Prostate gland (tissue), 2 donors: ENCODE data around the gene KRTAP10-10. TPM values are rescaled to one million over a fixed set of nuclear protein-coding genes. Genes with fewer than 3 reads are reported as not detected.
"Not testable (repeated sequence)": the region's sequence is repeated elsewhere in the genome, so short reads cannot be mapped to it uniquely, and the experiment has no call there.

ENCODE experiments used
- DNase-seq: peaks from one replicate; pipeline ENCODE4 v3.0.0-alpha.2; 2019; ENCODE audit warnings: low spot score
- H3K27ac ChIP-seq, 2 donors: fragments of 200-600 bp; sonication (generic); 2 replicates each; pipeline ENCODE4 v1.5.1; 2017 to 2019
- H3K27me3 ChIP-seq: fragments of 200-600 bp; sonication (generic); replicated peaks from 2 replicates; pipeline ENCODE4 v1.5.1; 2019; ENCODE audit not compliant: insufficient read depth
- H3K36me3 ChIP-seq, 2 donors: fragments of 200-600 bp; sonication (generic); 1 replicate in 1 of 2; 2 replicates in 1 of 2; pipeline versions ENCODE4 v1.5.1 to v1.8.1; 2017 to 2019
- H3K4me1 ChIP-seq: fragments of 200-600 bp; sonication (generic); replicated peaks from 2 replicates; pipeline ENCODE4 v1.5.1; 2019
- H3K4me3 ChIP-seq, 2 donors: fragments of 200-600 bp; sonication (generic); 2 replicates each; pipeline ENCODE4 v1.5.1; 2017 to 2019
- H3K9me3 ChIP-seq: fragments of 200-600 bp; sonication (generic); 2 replicates; pipeline ENCODE4 v1.5.1; 2017
- CTCF ChIP-seq, 4 experiments: fragments of 200-600 bp in 2 of 4; fragments of 450-650 bp in 2 of 4; sonication (generic) in 2 of 4; IDR thresholded peaks; 1 replicate in 3 of 4; 2 replicates in 1 of 4; pipeline ENCODE4 v1.5.1; 2016 to 2019; ENCODE audit warnings: antibody characterized with exemption in 4 of 4, mild to moderate bottlenecking in 2 of 4, moderate library complexity in 2 of 4
- POLR2A ChIP-seq: fragments of 450-650 bp; IDR thresholded peaks from one replicate; pipeline ENCODE4 v1.6.1; 2016; ENCODE audit warnings: antibody characterized with exemption, mild to moderate bottlenecking
- POLR2AphosphoS5 ChIP-seq: sonication (generic); formaldehyde crosslinking; IDR thresholded peaks from one replicate; pipeline ENCODE4 v1.6.1; 2017; ENCODE audit warnings: antibody characterized with exemption
- WGBS: methylation state at CpG from one replicate; pipeline ENCODE4 v1.1.5; 2018; 5-methylcytosine and 5-hydroxymethylcytosine counted together
- intact Hi-C: fragments of 100-400 bp; cut with DNase I; formaldehyde crosslinking; loops from one replicate; pipeline ENCODE4 v1.14.2; 2022
- total RNA-seq, 2 donors: library from RNA; depleted of rRNA; stranded (reverse); fragments of >200 nt; gene quantifications; one replicate each; pipeline ENCODE4 v1.1.0, GENCODE V29; 2016

KRTAP10-10 gene
- total RNA-seq, 2 donors from 2014 or later, result not detected

DNA sequence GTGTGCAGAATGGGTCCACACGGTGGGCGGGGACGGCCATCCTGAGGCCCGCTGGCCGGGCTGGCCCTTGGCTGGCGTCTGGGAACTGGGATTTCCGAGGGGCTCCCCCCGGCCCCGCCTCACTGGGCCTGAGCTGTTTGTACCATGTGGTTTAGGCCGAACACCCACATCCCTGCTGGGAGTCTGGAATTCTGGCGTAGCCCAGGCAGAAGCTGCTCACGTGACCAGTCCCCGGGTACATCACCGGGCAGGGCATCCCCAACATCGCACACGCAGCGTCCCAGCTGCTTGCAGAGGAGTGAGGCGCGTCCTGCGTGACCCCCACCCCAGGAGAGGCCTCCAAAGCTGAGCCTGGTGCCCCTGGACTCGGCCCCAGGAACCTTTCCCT, 34.7 kb upstream of the KRTAP10-10 start:
- Histone ChIP-seq H3K4me1 (no peaks in the 10 kb centered on the region), H3K27me3 (peaks cover 2% of the 10 kb centered on the region), H3K36me3 (no peaks in the 10 kb centered on the region), H3K4me3 (no peak overlapping the region), H3K9me3 (no peaks in the 10 kb centered on the region), H3K27ac (no peak overlapping the region)
- intact Hi-C loops, result no loop called here
- DNase-seq, result no peak
- 86% methylated on average over 17 of the region's 21 CpGs for WGBS
- TF ChIP-seq POLR2AphosphoS5 (no peak), POLR2A (no peak), CTCF (IDR thresholded peaks at IDR 0.05) (no peak)

- no peaks in the 10 kb centered on the region for H3K9me3 ChIP-seq
- TF ChIP-seq POLR2A (no peak), POLR2AphosphoS5 (no peak), CTCF (IDR thresholded peaks at IDR 0.05) (no peak)
- no peak overlapping the region for H3K27ac ChIP-seq
- peaks cover 2% of the 10 kb centered on the region for H3K27me3 ChIP-seq
- H3K4me1 ChIP-seq, result no peaks in the 10 kb centered on the region
- 51% methylated on average over 17 of the region's 17 CpGs for WGBS
- no peak overlapping the region for H3K4me3 ChIP-seq
- no peaks in the 10 kb centered on the region for H3K36me3 ChIP-seq
- intact Hi-C loops, result no loop called here
- DNase-seq, result no peak
Observed at GRCh38 chr21:44603109-44603875, 33.9 kb upstream of the KRTAP10-10 start.

DNA sequence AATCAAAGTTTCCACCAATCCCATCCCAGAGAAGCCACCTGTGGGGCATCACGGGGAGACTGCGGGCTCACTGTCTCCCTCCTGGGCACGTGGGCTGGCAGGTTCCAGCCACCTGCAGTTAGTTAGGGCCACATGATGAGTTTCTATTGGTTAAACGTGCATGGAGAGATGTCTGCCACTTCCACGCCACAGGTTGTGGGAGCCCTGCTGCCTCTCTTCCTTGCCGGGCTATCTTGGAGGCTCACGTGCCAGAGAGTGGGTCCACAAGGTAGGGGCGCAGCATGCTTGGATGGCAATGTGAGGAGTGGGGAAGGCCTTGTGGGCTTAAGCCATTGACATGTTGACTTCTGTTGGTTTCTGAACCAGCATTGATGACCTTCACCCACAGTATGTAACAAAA, 33.2 kb upstream of the KRTAP10-10 start:
- DNase-seq, result no peak
- Histone ChIP-seq H3K9me3 (no peaks in the 10 kb centered on the region), H3K4me3 (no peak overlapping the region), H3K27me3 (peaks cover 2% of the 10 kb centered on the region), H3K27ac (no peak overlapping the region), H3K4me1 (no peaks in the 10 kb centered on the region), H3K36me3 (no peaks in the 10 kb centered on the region)
- no peak for TF ChIP-seq CTCF (IDR thresholded peaks at IDR 0.05)
- TF ChIP-seq POLR2AphosphoS5, result no peak
- no peak for TF ChIP-seq POLR2A
- intact Hi-C loops, result no loop called here
- WGBS, result 88% methylated on average over 8 of the region's 8 CpGs

GRCh38 chr21:44606495-44606894, 30.7 kb upstream of the KRTAP10-10 start:
- Histone ChIP-seq H3K9me3 (no peaks in the 10 kb centered on the region), H3K4me1 (no peaks in the 10 kb centered on the region), H3K4me3 (no peak overlapping the region), H3K27ac (no peak overlapping the region), H3K27me3 (peaks cover 2% of the 10 kb centered on the region), H3K36me3 (no peaks in the 10 kb centered on the region)
- WGBS, result 86% methylated on average over 4 of the region's 4 CpGs
- intact Hi-C loops, result no loop called here
- no peak for DNase-seq
- no peak for TF ChIP-seq POLR2A
- no peak for TF ChIP-seq CTCF (IDR thresholded peaks at IDR 0.05)
- no peak for TF ChIP-seq POLR2AphosphoS5

GRCh38 chr21:44609193-44609592, 28.0 kb upstream of the KRTAP10-10 start:
- Histone ChIP-seq H3K27me3 (peaks cover 2% of the 10 kb centered on the region), H3K4me1 (no peaks in the 10 kb centered on the region), H3K36me3 (no peaks in the 10 kb centered on the region), H3K27ac (no peak overlapping the region), H3K9me3 (no peaks in the 10 kb centered on the region), H3K4me3 (no peak overlapping the region)
- intact Hi-C loops, result no loop called here
- no peak for TF ChIP-seq POLR2A
- TF ChIP-seq CTCF (IDR thresholded peaks at IDR 0.05), result no peak
- TF ChIP-seq POLR2AphosphoS5, result no peak
- DNase-seq, result no peak

DNA sequence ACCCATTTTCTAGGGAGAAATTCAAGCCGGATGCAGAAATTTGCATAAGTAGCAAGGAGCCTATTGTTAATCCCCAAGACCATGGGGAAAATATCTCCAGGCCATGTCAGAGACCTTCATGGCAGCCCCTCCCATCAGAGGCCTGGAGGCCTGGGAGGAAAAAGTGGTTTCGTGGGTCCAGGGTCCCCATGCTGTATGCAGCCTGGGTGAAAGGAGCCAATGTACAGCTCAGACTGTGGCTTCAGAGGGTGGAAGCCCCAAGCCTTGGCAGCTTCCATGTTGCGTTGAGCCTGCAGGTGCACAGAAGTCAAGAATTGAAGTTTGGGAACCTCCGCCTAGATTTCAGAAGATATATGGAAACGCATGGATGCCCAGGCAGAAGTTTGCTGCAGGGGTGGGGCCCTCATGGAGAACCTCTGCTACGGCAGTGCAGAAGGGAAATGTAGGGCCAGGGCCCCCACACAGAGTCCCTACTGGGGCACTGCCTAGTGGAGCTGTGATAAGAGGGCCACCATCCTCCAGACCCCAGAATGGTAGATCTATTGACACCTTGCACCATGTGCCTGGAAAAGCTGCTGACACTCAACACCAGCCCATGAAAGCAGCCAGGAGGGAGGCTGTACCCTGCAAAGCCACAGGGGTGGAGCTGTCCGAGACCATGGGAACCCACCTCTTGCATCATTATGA, 26.9 kb upstream of the KRTAP10-10 start:
- H3K27me3 ChIP-seq, H3K4me3 ChIP-seq, H3K27ac ChIP-seq, H3K9me3 ChIP-seq, H3K36me3 ChIP-seq, DNase-seq, intact Hi-C loops, H3K4me1 ChIP-seq: not testable (repeated sequence)
- 99% methylated on average over 7 of the region's 7 CpGs for WGBS
